Keratinocyte (primary cell): ENCODE results near the gene ECE2. TPM values are rescaled to one million over a fixed set of nuclear protein-coding genes. Genes with fewer than 3 reads are reported as not detected.
"Not testable (repeated sequence)": the region's sequence is repeated elsewhere in the genome, so short reads cannot be mapped to it uniquely, and the experiment has no call there.

Experiments used
- DNase-seq: peaks from one replicate; pipeline ENCODE4 v3.0.0-alpha.2; 2011; ENCODE audit warnings: low read depth, missing footprints, low spot score
- FAIRE-seq: peaks from 2 replicates; lab custom pipeline; 2011; peaks lifted over from hg19 to GRCh38; lab: Jason Lieb, UNC
- H2AFZ ChIP-seq: 2 replicates; pipeline ENCODE4 v1.6.0; 2012; ENCODE audit warnings: low read length, control low read depth, inconsistent platforms; ENCODE audit not compliant: control insufficient read depth
- H3K27ac ChIP-seq: 2 replicates; pipeline ENCODE4 v1.5.1; 2011; ENCODE audit warnings: low read length; ENCODE audit not compliant: control insufficient read depth, insufficient read depth
- H3K27me3 ChIP-seq: 3 replicates; pipeline ENCODE4 v1.6.0; 2011; ENCODE audit warnings: low read length; ENCODE audit not compliant: control insufficient read depth, insufficient read depth; ENCODE audit errors: extremely low read depth
- H3K36me3 ChIP-seq, 2 experiments: 2 replicates in 1 of 2; 3 replicates in 1 of 2; pipeline ENCODE4 v1.5.1; 2011; ENCODE audit warnings: low read length in 2 of 2, mild to moderate bottlenecking in 1 of 2; ENCODE audit not compliant: control insufficient read depth in 2 of 2, insufficient read depth in 2 of 2; ENCODE audit errors: extremely low read depth in 1 of 2
- H3K4me1 ChIP-seq: 3 replicates; pipeline ENCODE4 v1.5.1; 2011; ENCODE audit warnings: low read length; ENCODE audit not compliant: control insufficient read depth, insufficient read depth; ENCODE audit errors: extremely low read depth
- H3K4me2 ChIP-seq: 3 replicates; pipeline ENCODE4 v1.6.0; 2011; ENCODE audit warnings: low read depth, low read length; ENCODE audit not compliant: control insufficient read depth, insufficient read depth; ENCODE audit errors: extremely low read depth
- H3K4me3 ChIP-seq, 3 experiments: fragments of 200-600 bp in 1 of 3; sonication (generic) in 1 of 3; 2 replicates in 2 of 3; 3 replicates in 1 of 3; pipeline ENCODE4 v1.5.1; 2011 to 2016; ENCODE audit warnings: low read length in 3 of 3, mild to moderate bottlenecking in 3 of 3, control low read depth in 2 of 3, inconsistent platforms in 1 of 3, low read depth in 1 of 3, mixed read lengths in 1 of 3, mixed run types in 1 of 3, moderate library complexity in 1 of 3; ENCODE audit not compliant: control insufficient read depth in 2 of 3, insufficient read depth in 2 of 3; ENCODE audit errors: extremely low read depth in 1 of 3
- H3K79me2 ChIP-seq: 2 replicates; pipeline ENCODE4 v1.6.0; 2012; ENCODE audit warnings: low read length; ENCODE audit not compliant: control insufficient read depth, insufficient read depth
- H3K9ac ChIP-seq: 3 replicates; pipeline ENCODE4 v1.6.0; 2011; ENCODE audit warnings: low read length; ENCODE audit not compliant: control insufficient read depth, insufficient read depth; ENCODE audit errors: extremely low read depth
- H3K9me1 ChIP-seq: 3 replicates; pipeline ENCODE4 v1.6.0; 2011; ENCODE audit warnings: low read length; ENCODE audit not compliant: control insufficient read depth, insufficient read depth; ENCODE audit errors: extremely low read depth
- H3K9me3 ChIP-seq: 2 replicates; pipeline ENCODE4 v1.5.1; 2012; ENCODE audit warnings: low read depth, low read length; ENCODE audit not compliant: control insufficient read depth
- H4K20me1 ChIP-seq: 3 replicates; pipeline ENCODE4 v1.6.0; 2011; ENCODE audit warnings: low read length; ENCODE audit not compliant: control insufficient read depth, insufficient read depth; ENCODE audit errors: extremely low read depth
- EZH2 ChIP-seq: IDR thresholded peaks from one replicate; pipeline ENCODE4 v1.6.1; 2012; ENCODE audit warnings: inconsistent platforms, mild to moderate bottlenecking, low read length, moderate library complexity
- dilution Hi-C: fragments of 300-500 bp; cut with MboI; formaldehyde crosslinking; loops from one replicate; pipeline ENCODE4 v1.7.0; 2020; ENCODE audit warnings: low sequenced_read_pairs; ENCODE audit not compliant: extremely low pct_ligation_motif_present
- polyA plus RNA-seq, 5 experiments: library from polyadenylated mRNA; depleted of rRNA in 3 of 5; stranded (reverse) in 3 of 5; stranded (forward) in 1 of 5; unstranded in 1 of 5; fragments of >200 nt; gene quantifications; 1 replicate in 1 of 5; 2 replicates in 3 of 5; 3 replicates in 1 of 5; pipeline versions ENCODE4 v1.2.1 to v1.2.3, GENCODE V29; 2011 to 2012; ENCODE audit warnings: missing spikeins in 2 of 5, low read depth in 1 of 5, low replicate concordance in 1 of 5
- TF ChIP-seq, protein P1 (sequence below), 3 experiments: IDR thresholded peaks in 1 of 3; conservative IDR thresholded peaks in 1 of 3; optimal IDR thresholded peaks in 1 of 3; 2 replicates in 2 of 3; 3 replicates in 1 of 3; pipeline versions ENCODE3 to v1.5.1; 2011; ENCODE audit warnings: low read length in 3 of 3, mild to moderate bottlenecking in 3 of 3, moderate library complexity in 2 of 3, control low read depth in 1 of 3, inconsistent platforms in 1 of 3; ENCODE audit not compliant: insufficient read depth in 2 of 3; ENCODE audit errors: extremely low read depth in 1 of 3

Gene ECE2
- polyA plus RNA-seq, 1 donor (not counting 4 experiments of a cell fraction or from before 2014, with no cell fraction given), result not detected

DNA sequence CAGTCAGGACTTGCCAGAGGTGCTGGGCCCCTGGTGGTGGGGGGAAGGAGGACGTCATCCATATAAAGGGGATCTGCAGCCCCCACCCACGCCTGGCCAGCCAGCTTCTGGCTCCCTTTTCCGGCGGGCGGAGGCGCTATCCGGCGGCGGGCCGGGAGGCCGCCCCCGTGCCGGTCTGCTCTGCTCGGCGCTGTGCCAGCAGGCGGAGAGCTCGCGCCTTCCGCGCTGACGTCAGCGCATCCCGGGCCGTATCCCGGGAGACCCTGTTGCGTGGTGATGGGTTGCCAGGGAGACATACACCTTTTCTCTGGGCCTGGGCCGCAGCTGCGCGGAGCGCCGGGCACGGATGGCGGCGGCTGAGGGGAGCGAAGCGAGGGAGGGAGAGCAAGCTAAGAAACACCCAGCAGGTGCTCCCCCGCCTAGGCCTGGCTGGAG, 62.7 kb downstream of the ECE2 start:
- H3K4me1 ChIP-seq, result peaks cover 81% of the 10 kb centered on the region
- peak overlapping the region; percentile 4 to 16 (median 4) for H3K4me3 ChIP-seq
- dilution Hi-C loops, result no loop called here
- H3K27ac ChIP-seq, result peak overlapping the region; percentile 56
- TF ChIP-seq, protein P1, sequence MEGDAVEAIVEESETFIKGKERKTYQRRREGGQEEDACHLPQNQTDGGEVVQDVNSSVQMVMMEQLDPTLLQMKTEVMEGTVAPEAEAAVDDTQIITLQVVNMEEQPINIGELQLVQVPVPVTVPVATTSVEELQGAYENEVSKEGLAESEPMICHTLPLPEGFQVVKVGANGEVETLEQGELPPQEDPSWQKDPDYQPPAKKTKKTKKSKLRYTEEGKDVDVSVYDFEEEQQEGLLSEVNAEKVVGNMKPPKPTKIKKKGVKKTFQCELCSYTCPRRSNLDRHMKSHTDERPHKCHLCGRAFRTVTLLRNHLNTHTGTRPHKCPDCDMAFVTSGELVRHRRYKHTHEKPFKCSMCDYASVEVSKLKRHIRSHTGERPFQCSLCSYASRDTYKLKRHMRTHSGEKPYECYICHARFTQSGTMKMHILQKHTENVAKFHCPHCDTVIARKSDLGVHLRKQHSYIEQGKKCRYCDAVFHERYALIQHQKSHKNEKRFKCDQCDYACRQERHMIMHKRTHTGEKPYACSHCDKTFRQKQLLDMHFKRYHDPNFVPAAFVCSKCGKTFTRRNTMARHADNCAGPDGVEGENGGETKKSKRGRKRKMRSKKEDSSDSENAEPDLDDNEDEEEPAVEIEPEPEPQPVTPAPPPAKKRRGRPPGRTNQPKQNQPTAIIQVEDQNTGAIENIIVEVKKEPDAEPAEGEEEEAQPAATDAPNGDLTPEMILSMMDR (optimal IDR thresholded peaks at IDR 0.05 in 1 of 3, IDR thresholded peaks at IDR 0.05 in 1 of 3, conservative IDR thresholded peaks at IDR 0.05 in 1 of 3; ENCODE audit: extremely low read depth in 1 of 3, insufficient read depth in 2 of 3, low read length in 3 of 3), result peak in 1 of 3 experiments; percentile 6
- TF ChIP-seq EZH2, result no peak
- H3K9ac ChIP-seq, result peak overlapping the region; percentile 66
- peak overlapping the region; percentile 22 for H2AFZ ChIP-seq
- no peaks in the 10 kb centered on the region for H3K9me3 ChIP-seq
- FAIRE-seq, result no peak
- peaks cover 20 to 34% of the 10 kb centered on the region in 2 experiments for H3K36me3 ChIP-seq
- no peak for DNase-seq
- peaks cover 13% of the 10 kb centered on the region for H4K20me1 ChIP-seq
- peaks cover 4% of the 10 kb centered on the region for H3K9me1 ChIP-seq
- H3K27me3 ChIP-seq, result no peaks in the 10 kb centered on the region
- peaks cover 23% of the 10 kb centered on the region for H3K79me2 ChIP-seq
- peak overlapping the region; percentile 90 for H3K4me2 ChIP-seq

DNA sequence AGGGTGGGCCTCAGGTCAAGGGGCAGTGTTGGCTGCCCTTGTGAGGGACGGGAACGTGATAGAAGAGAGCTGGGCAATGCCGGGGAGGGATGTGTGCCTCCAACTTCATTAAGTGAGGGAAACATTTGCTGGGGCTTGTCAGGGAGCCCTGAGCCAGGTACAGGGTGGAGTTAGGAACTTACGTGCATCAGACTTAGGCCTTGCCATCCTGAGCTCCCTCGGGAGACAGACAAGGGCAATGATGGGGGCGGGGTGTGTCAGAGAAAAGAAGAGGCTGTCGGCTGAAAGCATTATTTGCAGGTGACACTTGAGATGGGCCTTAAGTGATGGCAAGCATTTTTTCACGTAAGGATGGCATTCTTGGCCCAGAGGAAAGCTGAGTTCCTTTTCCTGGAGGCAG, 63.2 kb downstream of the ECE2 start:
- H3K9ac ChIP-seq, result peak overlapping the region; percentile 66
- dilution Hi-C loops, result no loop called here
- H3K9me3 ChIP-seq, result no peaks in the 10 kb centered on the region
- peak overlapping the region; percentile 56 for H3K27ac ChIP-seq
- H2AFZ ChIP-seq, result peak overlapping the region; percentile 22
- H3K9me1 ChIP-seq, result peaks cover 3% of the 10 kb centered on the region
- H4K20me1 ChIP-seq, result peaks cover 13% of the 10 kb centered on the region
- H3K27me3 ChIP-seq, result no peaks in the 10 kb centered on the region
- H3K4me3 ChIP-seq, result peak overlapping the region; percentile 4 to 44 (median 16)
- peak; percentile 52 for FAIRE-seq
- H3K36me3 ChIP-seq, result peaks cover 16 to 29% of the 10 kb centered on the region in 2 experiments
- H3K4me2 ChIP-seq, result peak overlapping the region; percentile 90
- no peak for DNase-seq
- H3K4me1 ChIP-seq, result peaks cover 78% of the 10 kb centered on the region
- no peak for TF ChIP-seq EZH2
- TF ChIP-seq, protein P1 (optimal IDR thresholded peaks at IDR 0.05 in 1 of 3, IDR thresholded peaks at IDR 0.05 in 1 of 3, conservative IDR thresholded peaks at IDR 0.05 in 1 of 3; ENCODE audit: extremely low read depth in 1 of 3, insufficient read depth in 2 of 3, low read length in 3 of 3), result no peak
- peaks cover 23% of the 10 kb centered on the region for H3K79me2 ChIP-seq

DNA sequence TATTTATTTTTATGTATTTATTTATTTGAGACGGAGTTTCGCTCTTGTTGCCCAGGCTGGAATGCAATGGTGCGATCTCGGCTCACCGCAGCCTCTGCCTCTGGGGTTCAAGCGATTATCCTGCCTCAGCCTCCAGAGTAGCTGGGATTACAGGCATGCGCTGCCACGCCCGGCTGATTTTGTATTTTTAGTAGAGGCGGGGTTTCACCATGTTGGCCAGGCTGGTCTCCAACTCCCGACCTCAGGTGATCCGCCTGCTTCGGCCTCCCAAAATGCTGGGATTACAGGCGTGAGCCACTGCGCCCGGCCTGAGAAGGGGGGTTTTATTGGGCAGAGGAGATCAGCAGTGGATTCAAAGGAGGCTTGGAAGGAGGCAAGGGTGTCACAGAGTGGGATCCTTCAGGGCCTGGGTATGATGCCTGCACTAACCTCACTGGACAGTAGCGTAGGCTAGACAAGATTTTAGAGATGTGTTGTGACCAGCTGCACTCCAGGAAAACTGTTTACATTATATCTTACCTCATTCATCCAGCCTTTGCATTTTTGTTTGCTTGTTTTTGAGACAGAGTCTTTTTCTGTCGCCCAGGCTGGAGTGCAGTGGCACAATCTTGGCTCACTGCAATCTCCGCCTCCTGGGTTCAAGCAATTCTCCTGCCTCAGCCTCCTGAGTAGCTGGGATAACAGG, 63.8 kb downstream of the ECE2 start:
- Histone ChIP-seq H3K36me3 (peaks cover 13 to 26% of the 10 kb centered on the region in 2 experiments), H4K20me1 (peaks cover 11% of the 10 kb centered on the region), H3K4me3 (peak overlapping the region in 2 of 3 experiments; percentile 16 to 44), H3K4me2 (peak overlapping the region; percentile 90), H3K27ac (peak overlapping the region; percentile 56), H3K9ac (peak overlapping the region; percentile 66), H2AFZ (peak overlapping the region; percentile 49), H3K79me2 (peaks cover 23% of the 10 kb centered on the region), H3K4me1 (peaks cover 74% of the 10 kb centered on the region)
- H3K9me3 ChIP-seq, DNase-seq, dilution Hi-C loops, FAIRE-seq, H3K27me3 ChIP-seq, H3K9me1 ChIP-seq: not testable (repeated sequence)
